H1 (cell line): ENCODE results near the gene PRIMA1. TPM values are rescaled to one million over a fixed set of nuclear protein-coding genes. Genes with fewer than 3 reads are reported as not detected.

ENCODE experiments used
- CTCF ChIA-PET: fragments of 300-600 bp; sonication (Branson Sonifier 250); formaldehyde crosslinking; loops from one replicate; lab custom pipeline; 2021; ENCODE audit not compliant: partially characterized antibody; lab: Charles Lee
- POLR2A ChIA-PET: fragments of 300-600 bp; sonication (Branson Sonifier 250); formaldehyde crosslinking; loops from one replicate; lab custom pipeline; 2021; ENCODE audit warnings: inconsistent platforms; ENCODE audit not compliant: partially characterized antibody; lab: Charles Lee
- DNase-seq, 2 experiments: peaks; one replicate each; pipeline versions ENCODE4 v3.0.0 to v3.0.0-alpha.2; 2010 to 2022; ENCODE audit warnings: low spot score in 2 of 2, low read depth in 1 of 2, mixed read lengths in 1 of 2
- FAIRE-seq: peaks from 2 replicates; lab custom pipeline; 2011; peaks lifted over from hg19 to GRCh38; lab: Jason Lieb, UNC
- H2AFZ ChIP-seq: 2 replicates; pipeline ENCODE4 v1.8.1; 2012; ENCODE audit warnings: low read length, inconsistent platforms
- H2AK5ac ChIP-seq: 2 replicates; pipeline ENCODE4 v1.6.1; 2013; ENCODE audit warnings: low read depth, low read length
- H2BK120ac ChIP-seq: replicated peaks from 2 replicates; pipeline ENCODE3; 2013; ENCODE audit warnings: low read depth, low read length, inconsistent platforms
- H2BK12ac ChIP-seq: 2 replicates; pipeline ENCODE4 v1.6.1; 2013; ENCODE audit warnings: low read depth, low read length
- H2BK15ac ChIP-seq: 2 replicates; pipeline ENCODE4 v1.6.1; 2013; ENCODE audit warnings: low read length
- H2BK20ac ChIP-seq: 2 replicates; pipeline ENCODE4 v1.6.1; 2013; ENCODE audit warnings: low read length
- H2BK5ac ChIP-seq: 2 replicates; pipeline ENCODE4 v1.6.1; 2013; ENCODE audit warnings: low read depth, low read length
- H3K14ac ChIP-seq: 2 replicates; pipeline ENCODE4 v1.6.1; 2013; ENCODE audit warnings: inconsistent platforms; ENCODE audit not compliant: insufficient read length
- H3K18ac ChIP-seq: 2 replicates; pipeline ENCODE4 v1.6.1; 2013; ENCODE audit warnings: low read length; ENCODE audit errors: extremely low read depth
- H3K23ac ChIP-seq: 2 replicates; pipeline ENCODE4 v1.6.1; 2013; ENCODE audit warnings: inconsistent platforms; ENCODE audit not compliant: insufficient read length
- H3K23me2 ChIP-seq: 2 replicates; pipeline ENCODE4 v1.6.1; 2013; ENCODE audit warnings: low read depth, low read length
- H3K27ac ChIP-seq: 2 replicates; pipeline ENCODE4 v1.6.1; 2011; ENCODE audit warnings: low read depth, low read length, inconsistent platforms
- H3K27me3 ChIP-seq, 4 experiments: replicated peaks in 1 of 4; 1 replicate in 1 of 4; 2 replicates in 3 of 4; pipeline versions ENCODE4 v1.6.1 to v1.8.1; 2011 to 2013; ENCODE audit warnings: low read length in 3 of 4, mild to moderate bottlenecking in 3 of 4, inconsistent platforms in 2 of 4, mixed read lengths in 2 of 4, moderate library complexity in 1 of 4; ENCODE audit not compliant: control insufficient read depth in 3 of 4, insufficient read depth in 3 of 4; ENCODE audit errors: extremely low read depth in 1 of 4
- H3K36me3 ChIP-seq, 4 experiments: 2 replicates each; pipeline versions ENCODE4 v1.6.1 to v1.8.1; 2011 to 2013; ENCODE audit warnings: mild to moderate bottlenecking in 4 of 4, low read length in 3 of 4, moderate library complexity in 2 of 4, control low read depth in 1 of 4, inconsistent platforms in 1 of 4; ENCODE audit not compliant: insufficient read depth in 4 of 4, control insufficient read depth in 2 of 4
- H3K4ac ChIP-seq: replicated peaks from 2 replicates; pipeline ENCODE3; 2013; ENCODE audit warnings: low read length, low read depth, mixed read lengths, inconsistent platforms; ENCODE audit not compliant: insufficient read length
- H3K4me1 ChIP-seq, 4 experiments: replicated peaks in 1 of 4; 1 replicate in 1 of 4; 2 replicates in 3 of 4; pipeline versions ENCODE4 v1.6.1 to v1.8.1; 2011 to 2013; ENCODE audit warnings: low read length in 3 of 4, inconsistent platforms in 2 of 4, mixed read lengths in 1 of 4; ENCODE audit not compliant: insufficient read depth in 4 of 4, control insufficient read depth in 3 of 4
- H3K4me2 ChIP-seq, 2 experiments: 2 replicates each; pipeline versions ENCODE4 v1.6.1 to v1.8.1; 2011 to 2013; ENCODE audit warnings: low read depth in 2 of 2, low read length in 2 of 2, control low read depth in 1 of 2, inconsistent platforms in 1 of 2, mild to moderate bottlenecking in 1 of 2; ENCODE audit not compliant: insufficient read depth in 1 of 2
- H3K4me3 ChIP-seq, 4 experiments: fragments of 200-600, 300-600 bp in 1 of 4; sonication (generic), shearing (Covaris generic), sonication (Bioruptor Twin) in 1 of 4; 2 replicates each; pipeline versions ENCODE4 v1.5.1 to v1.8.1; 2011 to 2016; ENCODE audit warnings: low read length in 4 of 4, low read depth in 3 of 4, control low read depth in 2 of 4, inconsistent platforms in 2 of 4, mild to moderate bottlenecking in 2 of 4, mixed read lengths in 1 of 4, moderate library complexity in 1 of 4; ENCODE audit not compliant: insufficient read depth in 2 of 4; ENCODE audit errors: extremely low read depth in 1 of 4
- H3K56ac ChIP-seq: replicated peaks from 2 replicates; pipeline ENCODE3; 2013; ENCODE audit warnings: low read depth, mild to moderate bottlenecking, mixed read lengths, low read length, inconsistent platforms; ENCODE audit not compliant: insufficient read length
- H3K79me1 ChIP-seq: 2 replicates; pipeline ENCODE4 v1.6.1; 2013; ENCODE audit warnings: low read depth, low read length, control low read depth
- H3K79me2 ChIP-seq, 2 experiments: 2 replicates each; pipeline versions ENCODE4 v1.6.1 to v1.8.1; 2012 to 2013; ENCODE audit warnings: low read length in 2 of 2, mild to moderate bottlenecking in 2 of 2, inconsistent platforms in 1 of 2; ENCODE audit not compliant: insufficient read depth in 2 of 2, control insufficient read depth in 1 of 2
- H3K9ac ChIP-seq, 4 experiments: replicated peaks in 1 of 4; 1 replicate in 1 of 4; 2 replicates in 3 of 4; pipeline versions ENCODE4 v1.6.1 to v1.8.1; 2011 to 2013; ENCODE audit warnings: low read depth in 3 of 4, low read length in 3 of 4, control low read depth in 2 of 4, mild to moderate bottlenecking in 2 of 4, moderate library complexity in 2 of 4, inconsistent platforms in 1 of 4; ENCODE audit errors: extremely low read depth in 1 of 4
- H3K9me3 ChIP-seq, 2 experiments: 2 replicates each; pipeline versions ENCODE4 v1.6.1 to v1.8.1; 2012 to 2013; ENCODE audit warnings: mild to moderate bottlenecking in 2 of 2, moderate library complexity in 2 of 2, control low read depth in 1 of 2, inconsistent platforms in 1 of 2, low read depth in 1 of 2, low read length in 1 of 2, mixed read lengths in 1 of 2; ENCODE audit not compliant: insufficient read depth in 2 of 2
- H4K20me1 ChIP-seq, 2 experiments: replicated peaks in 1 of 2; 2 replicates each; pipeline versions ENCODE3 to v1.8.1; 2011 to 2013; ENCODE audit warnings: inconsistent platforms in 2 of 2, low read length in 2 of 2, mild to moderate bottlenecking in 1 of 2; ENCODE audit not compliant: insufficient read depth in 2 of 2, control insufficient read depth in 1 of 2
- H4K5ac ChIP-seq: 2 replicates; pipeline ENCODE4 v1.6.1; 2013; ENCODE audit warnings: low read length, low read depth, mixed read lengths, inconsistent platforms; ENCODE audit not compliant: insufficient read length
- H4K8ac ChIP-seq: 2 replicates; pipeline ENCODE4 v1.8.0; 2013; ENCODE audit warnings: mild to moderate bottlenecking, moderate library complexity, low read length, inconsistent platforms; ENCODE audit not compliant: insufficient read depth; ENCODE audit errors: extremely low read depth
- H4K91ac ChIP-seq: replicated peaks from 2 replicates; pipeline ENCODE3; 2013; ENCODE audit warnings: low read length, mixed read lengths, inconsistent platforms; ENCODE audit not compliant: insufficient read length
- ATF2 ChIP-seq: IDR thresholded peaks from 2 replicates; pipeline ENCODE4 v1.6.1; 2012; ENCODE audit warnings: low read length, inconsistent platforms
- BCL11A ChIP-seq, 2 experiments: IDR thresholded peaks; one replicate each; pipeline ENCODE4 v1.6.1; 2011; ENCODE audit warnings: low read depth in 2 of 2, low read length in 2 of 2, mild to moderate bottlenecking in 2 of 2
- CBX5 ChIP-seq: fragments of 300-800, 300-1000 bp; sonication (generic); IDR thresholded peaks from 2 replicates; pipeline ENCODE4 v1.7.1; 2016; ENCODE audit warnings: antibody characterized with exemption, low read length, low read depth
- CHD1 ChIP-seq: IDR thresholded peaks from 2 replicates; pipeline ENCODE4 v1.6.1; 2012; ENCODE audit warnings: low read depth, low read length, improper control_type of control experiment
- KDM5A ChIP-seq: fragments of 200-600 bp; IDR thresholded peaks from 2 replicates; pipeline ENCODE4 v1.7.1; 2012; ENCODE audit warnings: mild to moderate bottlenecking, low read length, inconsistent platforms, mixed read lengths
- MAX ChIP-seq: IDR thresholded peaks from 2 replicates; pipeline ENCODE4 v1.6.1; 2012; ENCODE audit warnings: inconsistent platforms
- SRF ChIP-seq: IDR thresholded peaks from 2 replicates; pipeline ENCODE4 v1.6.1; 2011; ENCODE audit warnings: mild to moderate bottlenecking, low read depth, low read length, moderate library complexity
- YY1 ChIP-seq: IDR thresholded peaks from 2 replicates; pipeline ENCODE4 v1.6.1; 2011; ENCODE audit warnings: low read depth, mild to moderate bottlenecking, low read length
- WGBS, 2 experiments: shearing (Covaris generic) in 1 of 2; methylation state at CpG; one replicate each; pipeline versions ENCODE4 v1.1.6 to v1.1.7; 2013 to 2015; ENCODE audit warnings: low lambda C conversion rate in 2 of 2, mixed read lengths in 2 of 2, inconsistent platforms in 1 of 2, low coverage in 1 of 2, missing lambda C conversion rate in 1 of 2; ENCODE audit not compliant: insufficient replicate concordance in 2 of 2, insufficient coverage in 1 of 2, insufficient read length in 1 of 2; ENCODE audit errors: extremely low coverage in 1 of 2, missing lambda C conversion rate in 1 of 2; 5-methylcytosine and 5-hydroxymethylcytosine counted together
- polyA plus RNA-seq, 7 experiments: library from polyadenylated mRNA; depleted of rRNA in 3 of 7; stranded (reverse) in 5 of 7; unstranded in 2 of 7; fragments of >200 nt in 5 of 7; fragments of 200-250 nt in 2 of 7; gene quantifications; 1 replicate in 5 of 7; 2 replicates in 1 of 7; 4 replicates in 1 of 7; pipeline versions ENCODE4 v1.2.1 to v1.2.3, GENCODE V29; 2011 to 2013; ENCODE audit warnings: missing spikeins in 2 of 7, mixed read lengths in 2 of 7
- total RNA-seq: library from RNA; stranded (reverse); fragmentation: NEBNext Ultra II Directional; extraction: Animal tissue kit (Norgen Biotek cat#: 25700); gene quantifications from 2 replicates; pipeline ENCODE4 v1.2.1, GENCODE V29; 2021

The PRIMA1 gene
- total and polyA plus RNA-seq, 2 of the 8 experiments (the other 6 are each of a cell fraction or from before 2014, with no cell fraction given): 2.8 to 4.5 TPM

DNA sequence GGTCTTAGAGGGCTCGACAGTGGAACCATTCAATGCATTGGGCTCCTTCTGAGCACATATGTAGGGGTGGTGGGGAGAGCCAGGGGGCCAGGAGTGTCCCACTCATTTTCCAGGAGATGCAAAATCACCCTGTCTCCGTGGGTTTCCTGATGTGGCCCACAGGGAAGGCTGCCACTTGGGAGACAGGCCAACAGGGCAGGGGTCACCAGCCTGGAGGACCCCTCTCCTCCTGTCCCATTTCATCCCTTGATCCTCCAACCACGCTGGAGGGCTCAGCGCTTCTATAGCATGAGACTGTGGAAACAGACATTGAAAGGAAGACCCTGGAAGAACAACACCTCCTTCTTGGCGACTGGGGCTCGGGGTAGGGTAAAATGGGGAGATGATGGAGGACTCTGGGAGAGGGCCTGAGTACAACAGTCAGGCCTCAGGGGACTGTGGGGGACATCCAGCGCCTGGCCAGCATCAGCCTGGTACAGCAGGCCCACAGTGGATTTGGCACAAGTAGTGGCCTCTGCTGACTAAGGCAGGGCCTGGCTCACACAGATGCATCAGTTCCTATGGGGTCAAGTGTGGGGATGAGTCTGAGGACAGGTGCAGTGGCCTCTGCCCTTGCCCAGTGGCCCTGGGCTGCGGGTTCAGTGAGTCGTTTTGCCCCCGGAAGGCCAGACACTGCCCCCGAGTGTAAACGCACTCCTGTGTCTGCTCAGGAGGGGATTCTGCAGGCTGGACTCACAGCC, 68.0 kb downstream of the PRIMA1 start:
- H2BK20ac ChIP-seq: no peak overlapping the region
- WGBS, 2 experiments: 89% methylated on average over 11 of the region's 12 CpGs; no CpG with 5 or more reads in 1 of the 2 experiments
- H4K8ac ChIP-seq: no peak overlapping the region
- H2BK12ac ChIP-seq: no peak overlapping the region
- H4K5ac ChIP-seq: no peak overlapping the region
- peaks cover 0 to 4% of the 10 kb centered on the region in 2 experiments for H4K20me1 ChIP-seq
- no peak overlapping the region for H3K4me3 ChIP-seq
- H2BK120ac ChIP-seq: no peak overlapping the region
- H3K4me2 ChIP-seq: no peak overlapping the region
- H3K18ac ChIP-seq: no peak overlapping the region
- no peaks in the 10 kb centered on the region for H3K9me3 ChIP-seq
- peaks cover 0 to 3% (median 0%) of the 10 kb centered on the region in 4 experiments; a peak in 1 of 7 replicates for H3K4me1 ChIP-seq
- H3K79me1 ChIP-seq: no peaks in the 10 kb centered on the region
- no peak overlapping the region for H2BK5ac ChIP-seq
- no peak overlapping the region for H2AK5ac ChIP-seq
- TF ChIP-seq YY1: no peak
- no peak for TF ChIP-seq CBX5
- TF ChIP-seq MAX: no peak
- TF ChIP-seq SRF: no peak
- no peak for TF ChIP-seq BCL11A (IDR thresholded peaks at IDR 0.05; ENCODE audit: low read depth in 2 of 2, low read length in 2 of 2)
- TF ChIP-seq CHD1: no peak
- no peak for TF ChIP-seq KDM5A
- TF ChIP-seq ATF2: no peak
- H3K9ac ChIP-seq: no peak overlapping the region
- H3K14ac ChIP-seq: no peak overlapping the region
- no peak overlapping the region for H3K23ac ChIP-seq
- no peaks in the 10 kb centered on the region for H3K79me2 ChIP-seq
- no peak for FAIRE-seq
- no peaks in the 10 kb centered on the region for H3K36me3 ChIP-seq
- DNase-seq: no peak
- no peaks in the 10 kb centered on the region for H3K27me3 ChIP-seq
- ChIA-PET POLR2A (no interaction called here), CTCF (no interaction called here)
- no peak overlapping the region for H3K4ac ChIP-seq
- H3K56ac ChIP-seq: no peak overlapping the region
- H3K23me2 ChIP-seq: peaks cover 6% of the 10 kb centered on the region; the same call in 1 of the 2 replicates
- no peak overlapping the region for H3K27ac ChIP-seq
- no peak overlapping the region for H2AFZ ChIP-seq
- H4K91ac ChIP-seq: no peak overlapping the region
- no peak overlapping the region for H2BK15ac ChIP-seq
